Activated naive CD4-positive, alpha-beta T cell treated with anti-CD3 and anti-CD28 coated beads, Interleukin-2, amount 10 ng/mL, durations not matched to agents 7 days and 5 days (primary cell): ENCODE data around the gene MGME1.

Source experiments
- CTCF ChIA-PET: fragments of 350-600 bp; sonication (Branson Sonifier 250); formaldehyde crosslinking; loops from one replicate; lab custom pipeline; 2021; ENCODE audit warnings: antibody characterized with exemption; lab: Charles Lee
- DNase-seq: peaks from one replicate; pipeline ENCODE4 v3.0.0-alpha.2; 2020
- H3K27ac Mint-ChIP-seq: one replicate; pipeline ENCODE4 v1.8.0; 2021; ENCODE audit warnings: mild to moderate bottlenecking, moderate library complexity, mixed read lengths
- H3K27me3 Mint-ChIP-seq: one replicate; pipeline ENCODE4 v1.8.0; 2021; ENCODE audit warnings: mild to moderate bottlenecking, mixed read lengths
- H3K36me3 Mint-ChIP-seq: one replicate; pipeline ENCODE4 v1.8.0; 2021; ENCODE audit warnings: mixed read lengths
- H3K4me1 Mint-ChIP-seq: one replicate; pipeline ENCODE4 v1.8.0; 2021; ENCODE audit warnings: mixed read lengths
- H3K4me3 Mint-ChIP-seq: one replicate; pipeline ENCODE4 v1.8.0; 2021; ENCODE audit warnings: mild to moderate bottlenecking, moderate library complexity, mixed read lengths
- H3K9me3 Mint-ChIP-seq: one replicate; pipeline ENCODE4 v1.8.0; 2021; ENCODE audit warnings: mixed read lengths

Gene MGME1

DNA sequence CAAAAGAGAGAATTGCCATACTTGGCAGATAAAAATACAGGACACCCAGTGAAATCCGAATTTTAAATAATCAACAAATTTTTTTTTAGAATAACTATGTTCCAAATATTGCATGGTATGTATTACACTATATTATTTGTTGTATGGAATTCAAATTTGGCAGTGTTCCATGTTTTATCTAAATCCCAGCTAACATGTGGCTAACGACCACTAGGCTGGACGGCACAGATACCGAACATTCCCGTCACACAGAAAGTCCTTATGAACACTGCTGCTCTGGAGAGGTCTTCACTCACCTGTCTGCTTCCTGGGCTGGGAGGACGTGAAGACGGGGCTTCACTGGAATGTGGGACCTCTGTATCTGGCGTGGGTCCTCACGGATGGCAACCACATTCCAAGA is 33.1 kb upstream of the MGME1 start:
- no peak for DNase-seq
- Mint-ChIP-seq H3K4me3 (no peak overlapping the region), H3K36me3 (peaks cover 8% of the 10 kb centered on the region), H3K27ac (no peak overlapping the region), H3K4me1 (peaks cover 17% of the 10 kb centered on the region), H3K27me3 (peaks cover 4% of the 10 kb centered on the region), H3K9me3 (no peaks in the 10 kb centered on the region)
- CTCF ChIA-PET = interaction anchor here (0.6 to 1.0 kb wide), 2 partner anchors 9 to 413 kb away, joined by 3 read pairs; no protein-coding TSS in a partner anchor

DNA sequence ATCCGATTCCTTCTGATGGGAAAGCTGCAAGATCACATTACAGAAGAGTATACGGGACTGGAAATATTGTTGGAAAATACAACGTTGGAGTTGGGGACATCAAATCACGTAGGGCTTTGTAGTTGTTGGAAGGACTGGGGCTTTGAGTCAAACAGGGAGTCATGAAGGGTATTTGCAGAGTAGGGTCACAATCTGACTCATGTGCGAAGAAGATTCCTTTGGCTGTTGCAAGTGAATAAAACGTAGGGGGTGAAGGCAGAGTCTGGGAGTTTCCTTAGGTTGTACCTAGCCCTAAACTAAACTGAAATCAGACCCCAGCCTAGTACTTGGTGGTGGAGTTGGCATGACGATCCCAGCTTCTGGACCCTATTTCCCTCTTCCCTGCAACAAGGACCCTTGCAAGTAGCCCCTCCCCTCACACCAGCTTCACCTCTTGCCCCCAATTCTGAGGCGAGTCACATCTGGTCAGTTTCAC is 32.5 kb upstream of the MGME1 start:
- Mint-ChIP-seq H3K4me1 (peaks cover 18% of the 10 kb centered on the region), H3K4me3 (no peak overlapping the region), H3K36me3 (peaks cover 10% of the 10 kb centered on the region), H3K27ac (no peak overlapping the region), H3K9me3 (no peaks in the 10 kb centered on the region), H3K27me3 (peaks cover 2% of the 10 kb centered on the region)
- no peak for DNase-seq
- CTCF ChIA-PET = interaction anchor here (2.1 kb wide), 1 partner anchor 431 kb away, joined by 11 read pairs; no protein-coding TSS in a partner anchor

DNA sequence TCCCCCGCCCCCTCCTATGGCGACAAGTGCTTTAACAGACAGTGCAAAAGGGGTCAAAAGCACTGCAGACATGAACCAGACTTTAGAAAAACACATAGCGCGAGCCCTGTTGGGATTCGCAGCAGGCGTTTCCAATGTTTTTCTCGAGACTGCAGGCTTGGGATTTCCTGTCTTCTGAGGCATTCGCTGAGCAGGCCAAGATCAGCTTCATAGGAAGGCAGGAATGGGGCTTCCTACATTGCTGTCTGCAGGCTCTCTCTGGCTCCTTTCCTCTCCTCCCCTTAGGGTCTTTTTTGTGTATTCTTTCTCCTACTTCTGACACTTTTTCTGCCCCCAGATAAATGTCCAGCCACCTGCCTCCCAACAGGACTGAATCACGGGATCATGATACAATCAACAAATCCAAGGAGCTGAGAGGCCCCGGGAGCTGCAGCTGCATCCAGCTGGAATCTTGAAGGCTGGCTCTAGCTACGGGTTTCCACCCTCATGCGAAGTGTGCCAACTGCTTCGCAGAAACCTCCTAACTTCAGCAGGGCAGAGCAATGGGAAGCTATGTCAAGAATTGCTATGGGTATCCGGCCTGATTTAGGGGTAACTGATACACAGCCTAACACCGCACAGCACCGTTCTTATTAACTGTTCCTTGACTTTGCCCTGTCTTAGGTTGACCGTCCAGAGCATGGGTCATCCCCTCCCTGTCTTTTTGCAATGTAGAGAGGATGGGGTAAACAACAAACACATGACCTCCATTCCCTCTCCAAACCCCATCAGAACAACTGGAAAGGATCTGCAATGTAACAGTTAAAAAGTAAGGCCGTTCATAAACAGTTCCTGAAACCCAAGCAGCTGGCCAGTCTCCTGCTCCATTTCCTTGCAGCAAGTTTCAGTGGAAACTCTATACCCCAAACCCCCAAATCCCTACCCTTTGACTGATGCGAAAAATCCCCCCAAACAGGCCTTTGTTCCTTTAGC is 31.8 kb upstream of the MGME1 start:
- peaks cover 18% of the 10 kb centered on the region for H3K4me1 Mint-ChIP-seq
- H3K36me3 Mint-ChIP-seq = peaks cover 15% of the 10 kb centered on the region
- CTCF ChIA-PET = interaction anchor here (1.5 to 3.0 kb wide), 4 partner anchors 11 to 432 kb away, joined by 3 to 15 read pairs (median 12); no protein-coding TSS in a partner anchor
- no peak for DNase-seq
- H3K4me3 Mint-ChIP-seq = no peak overlapping the region
- H3K27me3 Mint-ChIP-seq = no peaks in the 10 kb centered on the region
- no peaks in the 10 kb centered on the region for H3K9me3 Mint-ChIP-seq
- no peak overlapping the region for H3K27ac Mint-ChIP-seq

DNA sequence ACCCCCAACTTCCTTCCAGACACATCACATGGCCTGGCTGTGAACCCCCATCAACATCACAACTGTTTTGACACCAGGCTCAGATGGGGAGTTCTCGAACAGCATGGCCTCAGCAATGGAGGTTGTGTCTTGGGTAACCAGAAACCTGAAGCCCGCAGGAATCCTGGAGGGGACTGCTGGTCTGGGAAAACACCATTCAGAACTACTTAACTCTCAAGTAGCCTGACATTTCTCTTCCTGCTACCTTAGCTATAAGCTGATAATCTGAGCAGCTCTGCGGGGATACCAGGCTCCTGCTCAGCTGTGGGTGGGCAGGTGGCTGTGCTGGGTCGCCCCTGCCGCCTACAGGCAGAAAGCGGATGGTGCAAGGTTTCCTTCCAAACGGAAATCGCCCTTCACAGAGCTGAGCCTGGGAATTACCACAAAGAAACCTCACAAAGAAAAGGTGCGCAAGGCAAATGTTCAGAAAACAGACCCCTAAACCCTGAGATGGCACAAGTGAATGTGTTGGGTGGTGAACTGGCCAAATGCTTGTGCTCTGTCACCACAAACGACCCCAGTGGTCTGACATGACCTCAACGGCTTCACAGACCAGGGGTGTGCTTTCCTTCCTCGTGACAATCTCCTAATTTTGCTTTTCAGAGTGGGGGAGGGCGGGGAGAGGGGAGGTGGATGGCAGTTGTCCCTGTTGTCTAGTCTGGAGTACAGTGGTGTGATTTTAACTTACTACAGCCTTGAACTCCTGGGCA is 29.8 kb upstream of the MGME1 start:
- peak; percentile 69 for DNase-seq
- H3K27ac Mint-ChIP-seq = peak overlapping the region; percentile 64
- peaks cover 31% of the 10 kb centered on the region for H3K36me3 Mint-ChIP-seq
- no peaks in the 10 kb centered on the region for H3K9me3 Mint-ChIP-seq
- peaks cover 20% of the 10 kb centered on the region for H3K4me1 Mint-ChIP-seq
- H3K4me3 Mint-ChIP-seq = no peak overlapping the region
- CTCF ChIA-PET = interaction anchor here (0.8 to 3.0 kb wide), 19 partner anchors 9 to 435 kb away, joined by 3 to 15 read pairs (median 3); partner anchors contain the start of gene BFSP1
- H3K27me3 Mint-ChIP-seq = no peaks in the 10 kb centered on the region

DNA sequence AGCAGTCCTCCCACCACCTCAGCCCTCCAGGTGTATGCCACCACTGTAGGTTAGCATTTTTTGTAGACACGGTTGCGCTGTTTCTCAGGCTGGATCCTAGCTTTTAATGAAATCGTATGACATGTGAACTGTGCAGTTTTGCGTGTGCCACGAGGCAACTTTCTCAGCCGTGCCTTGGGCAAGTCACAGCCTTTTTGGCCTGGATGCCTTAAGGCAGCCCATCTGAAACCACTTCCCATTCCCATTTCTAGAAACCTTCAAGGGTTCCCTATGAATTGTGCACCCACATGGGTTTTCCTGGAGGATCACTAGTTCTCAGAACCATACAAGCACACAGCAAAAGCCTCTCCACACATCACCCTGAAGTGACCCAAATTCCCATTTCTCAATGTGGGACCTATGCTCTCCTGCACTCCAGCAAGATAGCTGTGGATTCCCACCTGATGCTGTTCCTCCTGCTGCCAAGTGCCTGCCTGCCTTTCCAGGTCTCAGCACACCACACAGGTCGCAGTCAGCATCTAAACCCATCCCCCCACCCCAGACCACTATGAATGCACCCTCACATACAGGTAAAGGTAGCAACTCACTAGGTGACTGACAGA is 29.1 kb upstream of the MGME1 start:
- no peaks in the 10 kb centered on the region for H3K9me3 Mint-ChIP-seq
- H3K27ac Mint-ChIP-seq = peak overlapping the region; percentile 8
- no peaks in the 10 kb centered on the region for H3K27me3 Mint-ChIP-seq
- CTCF ChIA-PET = interaction anchor here (1.0 to 3.0 kb wide), 17 partner anchors 8 to 436 kb away, joined by 3 to 15 read pairs (median 3); partner anchors contain the start of gene BFSP1
- H3K4me1 Mint-ChIP-seq = peaks cover 20% of the 10 kb centered on the region
- DNase-seq = no peak
- H3K36me3 Mint-ChIP-seq = peaks cover 37% of the 10 kb centered on the region
- H3K4me3 Mint-ChIP-seq = no peak overlapping the region

DNA sequence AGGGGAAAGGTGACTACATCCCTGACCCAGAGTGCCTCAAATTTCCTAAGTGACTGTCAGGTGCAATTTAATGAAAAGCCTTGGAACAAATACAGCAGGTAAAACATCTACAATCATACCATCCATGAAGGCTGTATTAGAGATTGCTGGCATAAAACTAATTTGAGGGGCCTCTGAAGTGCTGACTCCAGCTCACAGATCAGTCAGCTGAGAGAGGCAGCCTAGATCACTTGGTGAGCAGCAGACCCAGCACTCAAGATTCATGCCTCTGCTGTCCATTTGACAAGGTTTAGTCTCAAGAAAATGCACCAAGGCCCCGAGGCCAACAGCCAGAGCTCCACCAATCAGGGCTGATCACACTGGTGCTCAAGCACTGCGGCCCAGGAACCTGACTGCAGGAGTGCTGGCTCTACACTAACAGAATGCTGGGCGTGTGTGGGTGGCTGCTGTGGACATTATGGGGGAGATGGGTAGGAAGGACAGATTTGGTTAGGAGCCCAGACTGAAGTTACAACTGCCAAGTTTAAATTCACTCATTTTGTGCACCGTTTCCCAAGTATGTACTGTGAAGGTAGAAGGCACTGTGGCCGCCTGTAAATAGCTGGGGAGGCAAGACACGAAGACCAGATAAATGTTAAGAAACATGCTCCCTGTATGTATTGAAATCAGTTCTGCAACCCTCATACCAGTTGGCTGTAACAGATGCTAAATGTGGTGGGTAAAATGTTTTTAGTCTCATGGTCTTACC is 28.4 kb upstream of the MGME1 start:
- no peak overlapping the region for H3K27ac Mint-ChIP-seq
- no peak for DNase-seq
- H3K27me3 Mint-ChIP-seq = no peaks in the 10 kb centered on the region
- peaks cover 42% of the 10 kb centered on the region for H3K36me3 Mint-ChIP-seq
- CTCF ChIA-PET = interaction anchor here (0.7 to 1.3 kb wide), 2 partner anchors 26 to 435 kb away, joined by 3 read pairs; no protein-coding TSS in a partner anchor
- no peak overlapping the region for H3K4me3 Mint-ChIP-seq
- H3K9me3 Mint-ChIP-seq = no peaks in the 10 kb centered on the region
- peaks cover 20% of the 10 kb centered on the region for H3K4me1 Mint-ChIP-seq

DNA sequence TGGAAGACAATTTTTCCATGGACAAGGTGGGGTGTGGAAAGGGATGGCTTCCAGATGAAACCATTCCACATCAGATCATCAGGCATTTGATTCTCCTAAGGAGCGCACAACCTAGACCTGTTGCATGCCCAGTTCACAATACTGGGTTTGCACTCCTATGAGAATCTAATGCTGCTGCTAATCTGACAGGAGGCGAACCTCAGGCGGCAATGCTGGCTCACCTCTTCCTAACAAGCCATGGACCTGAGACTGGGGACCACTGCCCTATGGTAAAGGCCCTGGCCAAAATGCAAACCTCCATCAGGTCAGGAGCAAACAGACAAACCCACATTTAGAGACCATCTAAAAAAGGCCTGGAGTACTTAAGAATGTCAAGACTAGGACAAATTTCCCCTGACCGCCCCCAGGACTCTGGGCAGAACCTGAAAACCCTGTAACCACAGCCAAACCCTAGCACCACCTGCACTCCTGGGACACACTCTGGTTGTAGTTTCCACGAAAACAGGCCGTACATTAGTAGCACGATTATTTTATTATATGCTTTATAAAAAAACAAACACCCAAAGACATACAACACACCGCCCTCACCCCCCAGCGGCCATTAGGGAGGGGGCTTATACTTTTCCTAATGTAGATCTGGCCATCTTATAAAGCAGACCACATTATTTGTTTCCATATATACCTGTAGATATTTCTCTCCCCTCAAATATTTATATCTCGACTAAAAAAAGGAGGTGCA is 27.6 kb upstream of the MGME1 start:
- no peak for DNase-seq
- peaks cover 49% of the 10 kb centered on the region for H3K36me3 Mint-ChIP-seq
- H3K4me3 Mint-ChIP-seq = no peak overlapping the region
- peaks cover 20% of the 10 kb centered on the region for H3K4me1 Mint-ChIP-seq
- no peak overlapping the region for H3K27ac Mint-ChIP-seq
- CTCF ChIA-PET = interaction anchor here (0.7 to 1.3 kb wide), 3 partner anchors 11 to 436 kb away, joined by 3 to 4 read pairs (median 3); no protein-coding TSS in a partner anchor
- no peaks in the 10 kb centered on the region for H3K27me3 Mint-ChIP-seq
- no peaks in the 10 kb centered on the region for H3K9me3 Mint-ChIP-seq

DNA sequence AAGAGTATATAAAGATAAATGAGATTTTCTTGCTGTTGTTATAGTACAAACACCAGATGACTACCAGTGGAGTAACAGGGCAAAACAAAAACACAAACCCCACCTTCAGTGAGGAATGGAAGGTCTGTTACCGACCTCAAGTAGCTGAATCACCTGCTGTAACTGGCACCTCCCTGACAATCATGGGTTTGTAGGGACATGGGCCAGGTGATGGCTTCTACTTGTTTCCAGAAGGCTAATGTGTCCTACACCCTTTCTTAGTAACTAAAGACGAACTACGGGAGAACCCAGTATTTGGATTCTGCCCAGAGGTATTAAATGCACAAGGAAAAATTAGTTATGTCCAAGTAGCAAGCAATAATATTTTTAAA is 27.0 kb upstream of the MGME1 start:
- no peak for DNase-seq
- no peak overlapping the region for H3K4me3 Mint-ChIP-seq
- no peaks in the 10 kb centered on the region for H3K27me3 Mint-ChIP-seq
- peaks cover 55% of the 10 kb centered on the region for H3K36me3 Mint-ChIP-seq
- H3K4me1 Mint-ChIP-seq = peaks cover 20% of the 10 kb centered on the region
- no peak overlapping the region for H3K27ac Mint-ChIP-seq
- H3K9me3 Mint-ChIP-seq = no peaks in the 10 kb centered on the region
- CTCF ChIA-PET = interaction anchor here (1.3 kb wide), 1 partner anchor 11 kb away, joined by 4 read pairs; no protein-coding TSS in a partner anchor

DNA sequence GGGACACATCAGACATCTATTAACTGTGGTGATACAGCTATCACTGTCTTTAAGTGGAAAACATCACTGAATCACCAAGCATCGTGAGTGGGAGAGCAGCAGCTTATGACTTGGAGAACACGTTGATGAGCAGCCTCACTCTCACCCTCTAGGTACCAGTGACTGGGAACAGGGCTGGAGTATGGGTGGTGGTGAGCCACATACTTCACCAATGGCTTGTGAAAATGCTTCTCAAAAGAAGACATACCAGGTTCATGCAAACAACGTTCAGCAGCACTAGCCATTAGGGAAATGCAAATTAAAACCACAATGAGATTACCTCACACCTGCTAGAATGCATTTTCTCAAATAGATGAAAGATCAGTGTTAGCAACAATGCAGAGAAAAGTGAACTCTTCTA is 25.5 kb upstream of the MGME1 start:
- peaks cover 20% of the 10 kb centered on the region for H3K4me1 Mint-ChIP-seq
- no peaks in the 10 kb centered on the region for H3K27me3 Mint-ChIP-seq
- no peak overlapping the region for H3K27ac Mint-ChIP-seq
- CTCF ChIA-PET = no interaction called here
- no peak for DNase-seq
- H3K9me3 Mint-ChIP-seq = no peaks in the 10 kb centered on the region
- H3K4me3 Mint-ChIP-seq = no peak overlapping the region
- peaks cover 69% of the 10 kb centered on the region for H3K36me3 Mint-ChIP-seq

DNA sequence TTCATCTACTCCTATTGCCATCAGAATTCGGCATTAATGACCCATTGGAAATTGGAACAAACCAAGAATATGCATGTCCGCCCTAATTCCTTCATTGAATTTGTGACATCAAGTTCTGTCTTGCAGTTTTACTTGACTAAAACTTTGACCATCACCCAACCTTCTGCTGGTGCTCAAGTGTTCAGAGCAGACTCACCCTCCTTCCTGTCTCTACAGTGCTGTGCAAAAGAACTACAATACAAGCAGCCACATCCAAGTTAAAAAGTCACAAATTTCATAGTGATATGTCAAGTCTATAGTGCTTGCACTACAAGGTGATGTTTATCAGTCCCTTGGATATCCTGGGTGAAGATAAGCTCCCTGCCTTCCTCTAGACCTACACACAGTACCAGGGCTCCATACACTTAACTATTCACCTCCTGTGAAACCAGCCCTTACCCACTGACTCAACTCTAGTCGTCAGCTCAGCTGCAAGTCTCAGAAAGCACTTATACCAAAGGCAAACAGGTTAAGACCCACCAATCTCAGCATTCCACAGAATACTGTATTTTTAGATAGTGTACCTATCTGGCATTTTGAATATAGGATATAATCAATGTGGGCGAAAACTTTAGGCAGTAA is 23.9 kb upstream of the MGME1 start:
- CTCF ChIA-PET = interaction anchor here (1.1 kb wide), 1 partner anchor 14 kb away, joined by 3 read pairs; no protein-coding TSS in a partner anchor
- Mint-ChIP-seq H3K4me3 (no peak overlapping the region), H3K27me3 (no peaks in the 10 kb centered on the region), H3K36me3 (peaks cover 83% of the 10 kb centered on the region), H3K27ac (peak overlapping the region; percentile 43), H3K4me1 (peaks cover 9% of the 10 kb centered on the region), H3K9me3 (no peaks in the 10 kb centered on the region)
- no peak for DNase-seq

DNA sequence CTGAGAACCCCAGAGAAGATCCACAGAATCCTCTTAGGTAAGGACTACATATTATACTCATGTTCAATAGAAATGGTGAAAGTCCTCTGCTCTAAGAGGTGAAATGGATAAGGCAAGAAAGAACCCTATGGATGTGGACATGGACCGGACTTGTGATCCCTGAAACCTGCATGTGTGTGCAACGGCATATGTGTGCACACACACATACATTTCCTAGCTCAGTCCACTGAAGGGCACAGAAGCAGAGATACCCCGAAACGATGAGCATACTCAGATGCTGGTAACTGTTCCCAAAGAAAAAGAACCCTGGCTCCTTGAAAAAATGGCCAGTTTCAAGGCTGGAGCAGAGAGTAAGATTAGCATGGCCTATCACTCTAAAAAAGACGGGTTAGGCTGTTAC is 22.8 kb upstream of the MGME1 start:
- no peak for DNase-seq
- Mint-ChIP-seq H3K4me3 (no peak overlapping the region), H3K4me1 (peaks cover 2% of the 10 kb centered on the region), H3K27ac (no peak overlapping the region), H3K27me3 (no peaks in the 10 kb centered on the region), H3K36me3 (peaks cover 86% of the 10 kb centered on the region), H3K9me3 (no peaks in the 10 kb centered on the region)
- CTCF ChIA-PET = interaction anchor here (0.6 kb wide), 1 partner anchor 50 kb away, joined by 3 read pairs; no protein-coding TSS in a partner anchor
